ENCODE measurements around the gene EPHA4.

EPHA4 gene

DNA sequence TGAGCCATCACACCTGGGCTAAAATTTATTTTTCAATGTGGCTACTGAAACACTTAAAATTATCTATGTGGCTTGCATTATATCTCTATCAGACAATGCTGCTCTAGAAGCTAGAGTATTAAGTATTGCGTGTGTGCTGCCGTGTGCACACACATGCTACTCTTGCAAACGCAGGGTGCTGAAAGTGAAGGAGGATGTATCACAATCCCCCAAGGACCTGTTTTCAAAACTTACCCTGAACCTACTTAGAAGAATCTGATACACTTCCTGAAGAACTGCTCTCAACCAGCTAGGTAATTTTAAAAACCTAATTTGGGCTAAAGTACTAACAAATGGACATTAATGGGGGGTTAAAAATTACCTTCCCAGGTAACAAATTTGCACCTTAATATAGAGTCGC lies 66.5 kb downstream of the EPHA4 start:
- no peak overlapping the region for H2AFZ ChIP-seq (ENCODE audit: low read length)
- no peak for DNase-seq
- TF ChIP-seq, protein P1, sequence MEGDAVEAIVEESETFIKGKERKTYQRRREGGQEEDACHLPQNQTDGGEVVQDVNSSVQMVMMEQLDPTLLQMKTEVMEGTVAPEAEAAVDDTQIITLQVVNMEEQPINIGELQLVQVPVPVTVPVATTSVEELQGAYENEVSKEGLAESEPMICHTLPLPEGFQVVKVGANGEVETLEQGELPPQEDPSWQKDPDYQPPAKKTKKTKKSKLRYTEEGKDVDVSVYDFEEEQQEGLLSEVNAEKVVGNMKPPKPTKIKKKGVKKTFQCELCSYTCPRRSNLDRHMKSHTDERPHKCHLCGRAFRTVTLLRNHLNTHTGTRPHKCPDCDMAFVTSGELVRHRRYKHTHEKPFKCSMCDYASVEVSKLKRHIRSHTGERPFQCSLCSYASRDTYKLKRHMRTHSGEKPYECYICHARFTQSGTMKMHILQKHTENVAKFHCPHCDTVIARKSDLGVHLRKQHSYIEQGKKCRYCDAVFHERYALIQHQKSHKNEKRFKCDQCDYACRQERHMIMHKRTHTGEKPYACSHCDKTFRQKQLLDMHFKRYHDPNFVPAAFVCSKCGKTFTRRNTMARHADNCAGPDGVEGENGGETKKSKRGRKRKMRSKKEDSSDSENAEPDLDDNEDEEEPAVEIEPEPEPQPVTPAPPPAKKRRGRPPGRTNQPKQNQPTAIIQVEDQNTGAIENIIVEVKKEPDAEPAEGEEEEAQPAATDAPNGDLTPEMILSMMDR (IDR thresholded peaks at IDR 0.05; ENCODE audit: low read length), result no peak
- H3K36me3 ChIP-seq (replicated peaks; ENCODE audit: insufficient read depth, low read length), result no peaks in the 10 kb centered on the region
- H3K9me2 ChIP-seq (replicated peaks; ENCODE audit: insufficient read depth, low read length), result no peaks in the 10 kb centered on the region
- H3K27me3 ChIP-seq (replicated peaks; ENCODE audit: insufficient read depth, low read length), result no peaks in the 10 kb centered on the region
- no peaks in the 10 kb centered on the region for H3K9me3 ChIP-seq (replicated peaks; ENCODE audit: insufficient read depth, low read length)
- no peaks in the 10 kb centered on the region for H3K4me1 ChIP-seq (ENCODE audit: low read length)
- no peak overlapping the region for H3K9ac ChIP-seq (ENCODE audit: low read length)
- no peak overlapping the region for H3K4me3 ChIP-seq (ENCODE audit: low read length)
- H3K27ac ChIP-seq (ENCODE audit: low read length), result no peak overlapping the region
- H3F3A ChIP-seq (ENCODE audit: insufficient read depth, low read length), result no peaks in the 10 kb centered on the region
- H3K4me2 ChIP-seq (ENCODE audit: low read depth, low read length), result no peak overlapping the region
- no peaks in the 10 kb centered on the region for H3K79me2 ChIP-seq (ENCODE audit: low read length)
- H4K20me1 ChIP-seq (ENCODE audit: insufficient read depth, low read length), result no peaks in the 10 kb centered on the region

DNA sequence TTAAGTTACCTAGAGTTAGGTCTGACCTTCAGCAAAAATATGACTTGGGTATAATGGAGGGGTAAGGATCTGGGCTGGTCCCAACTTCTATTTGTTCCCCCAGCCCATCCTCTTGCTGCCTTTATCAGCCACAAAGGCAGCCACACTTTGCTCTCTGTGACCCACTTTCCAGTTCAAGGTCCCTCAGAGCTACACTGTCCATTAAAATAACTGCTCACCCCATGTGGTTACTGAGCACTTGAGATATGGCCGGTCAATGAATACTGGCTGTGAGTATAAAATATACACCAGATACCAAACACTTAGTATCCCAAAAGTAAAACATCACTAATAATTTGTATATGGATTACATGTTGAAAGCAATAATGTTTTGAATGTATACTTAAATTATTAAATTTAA lies 67.2 kb downstream of the EPHA4 start:
- Histone ChIP-seq H4K20me1 (ENCODE audit: insufficient read depth, low read length) (no peaks in the 10 kb centered on the region), H2AFZ (ENCODE audit: low read length) (no peak overlapping the region), H3K27ac (ENCODE audit: low read length) (no peak overlapping the region), H3K9ac (ENCODE audit: low read length) (no peak overlapping the region), H3K36me3 (replicated peaks; ENCODE audit: insufficient read depth, low read length) (no peaks in the 10 kb centered on the region), H3F3A (ENCODE audit: insufficient read depth, low read length) (no peaks in the 10 kb centered on the region), H3K4me2 (ENCODE audit: low read depth, low read length) (no peak overlapping the region), H3K4me3 (ENCODE audit: low read length) (no peak overlapping the region), H3K9me2 (replicated peaks; ENCODE audit: insufficient read depth, low read length) (no peaks in the 10 kb centered on the region), H3K79me2 (ENCODE audit: low read length) (no peaks in the 10 kb centered on the region), H3K4me1 (ENCODE audit: low read length) (no peaks in the 10 kb centered on the region), H3K27me3 (replicated peaks; ENCODE audit: insufficient read depth, low read length) (no peaks in the 10 kb centered on the region), H3K9me3 (replicated peaks; ENCODE audit: insufficient read depth, low read length) (no peaks in the 10 kb centered on the region)
- no peak for DNase-seq
- TF ChIP-seq EZH2 (optimal IDR thresholded peaks at IDR 0.05; ENCODE audit: low read depth, low read length) (no peak), EZH2phosphoT487 (IDR thresholded peaks at IDR 0.05; ENCODE audit: low read length) (no peak)
- TF ChIP-seq, protein P1 (IDR thresholded peaks at IDR 0.05; ENCODE audit: low read length), result no peak

DNA sequence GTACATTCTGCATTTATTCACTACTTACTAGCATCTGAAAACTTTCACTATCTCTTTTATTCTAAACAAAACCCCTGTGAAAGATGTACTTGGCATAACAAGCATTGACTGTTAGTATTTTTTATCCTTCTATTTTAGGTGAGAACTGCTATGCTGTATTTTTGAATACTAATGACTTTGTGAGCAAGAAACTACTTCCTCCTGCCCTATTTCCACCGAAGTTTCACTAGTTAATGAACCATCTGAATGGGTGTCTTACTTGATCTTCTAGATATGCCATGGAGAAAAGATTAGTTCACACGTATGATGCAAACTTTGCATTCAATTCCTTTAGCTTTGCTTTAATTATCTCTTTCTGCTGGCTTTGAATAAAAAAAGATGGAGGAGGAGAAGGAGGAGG lies 68.1 kb downstream of the EPHA4 start:
- no peaks in the 10 kb centered on the region for H3K27me3 ChIP-seq (replicated peaks; ENCODE audit: insufficient read depth, low read length)
- H3K36me3 ChIP-seq (replicated peaks; ENCODE audit: insufficient read depth, low read length), result no peaks in the 10 kb centered on the region
- DNase-seq, result no peak
- H3K4me2 ChIP-seq (ENCODE audit: low read depth, low read length), result no peak overlapping the region
- H3K9ac ChIP-seq (ENCODE audit: low read length), result no peak overlapping the region
- no peaks in the 10 kb centered on the region for H3K9me3 ChIP-seq (replicated peaks; ENCODE audit: insufficient read depth, low read length)
- no peaks in the 10 kb centered on the region for H3K4me1 ChIP-seq (ENCODE audit: low read length)
- H3K27ac ChIP-seq (ENCODE audit: low read length), result no peak overlapping the region
- no peaks in the 10 kb centered on the region for H3F3A ChIP-seq (ENCODE audit: insufficient read depth, low read length)
- TF ChIP-seq EZH2 (optimal IDR thresholded peaks at IDR 0.05; ENCODE audit: low read depth, low read length) (no peak), EZH2phosphoT487 (IDR thresholded peaks at IDR 0.05; ENCODE audit: low read length) (no peak)
- TF ChIP-seq, protein P1 (IDR thresholded peaks at IDR 0.05; ENCODE audit: low read length), result no peak
- no peaks in the 10 kb centered on the region for H3K9me2 ChIP-seq (replicated peaks; ENCODE audit: insufficient read depth, low read length)
- no peak overlapping the region for H2AFZ ChIP-seq (ENCODE audit: low read length)
- H3K4me3 ChIP-seq (ENCODE audit: low read length), result no peak overlapping the region
- H3K79me2 ChIP-seq (ENCODE audit: low read length), result no peaks in the 10 kb centered on the region
- no peaks in the 10 kb centered on the region for H4K20me1 ChIP-seq (ENCODE audit: insufficient read depth, low read length)
